SJCRH30 (cell line): ENCODE results near the gene CTNNBIP1. TPM values are rescaled to one million over a fixed set of nuclear protein-coding genes. Genes with fewer than 3 reads are reported as not detected.

ENCODE experiments used
- DNase-seq, 2 experiments: peaks; one replicate each; pipeline ENCODE4 v3.0.0-alpha.2; 2015 to 2020
- H3K27ac ChIP-seq: fragments of 250-450 bp; sonication (Bioruptor Pico); 2 replicates; pipeline ENCODE4 v1.5.1; 2020; ENCODE audit warnings: mild to moderate bottlenecking, moderate library complexity
- H3K27me3 ChIP-seq: fragments of 250-450 bp; sonication (Bioruptor Pico); 2 replicates; pipeline ENCODE4 v1.5.1; 2020; ENCODE audit warnings: mild to moderate bottlenecking, moderate library complexity
- H3K36me3 ChIP-seq: fragments of 250-450 bp; sonication (Bioruptor Pico); 2 replicates; pipeline ENCODE4 v1.5.1; 2020; ENCODE audit warnings: mild to moderate bottlenecking, moderate library complexity
- H3K4me1 ChIP-seq: fragments of 250-450 bp; sonication (Bioruptor Pico); 2 replicates; pipeline ENCODE4 v1.5.1; 2020; ENCODE audit warnings: mild to moderate bottlenecking, moderate library complexity
- H3K4me3 ChIP-seq: fragments of 250-450 bp; sonication (Bioruptor Pico); 2 replicates; pipeline ENCODE4 v1.5.1; 2020; ENCODE audit warnings: mild to moderate bottlenecking, moderate library complexity
- H3K9me3 ChIP-seq: fragments of 250-450 bp; sonication (Bioruptor Pico); replicated peaks from 2 replicates; pipeline ENCODE4 v1.5.1; 2020; ENCODE audit warnings: mild to moderate bottlenecking, moderate library complexity
- total RNA-seq: library from RNA; depleted of rRNA; stranded (reverse); fragments of >200 nt; shearing (Covaris generic); gene quantifications from 2 replicates; pipeline ENCODE4 v1.2.3, GENCODE V29; 2014

Gene CTNNBIP1
- total RNA-seq, 1 experiment from 2014 or later: 35.3 TPM

DNA sequence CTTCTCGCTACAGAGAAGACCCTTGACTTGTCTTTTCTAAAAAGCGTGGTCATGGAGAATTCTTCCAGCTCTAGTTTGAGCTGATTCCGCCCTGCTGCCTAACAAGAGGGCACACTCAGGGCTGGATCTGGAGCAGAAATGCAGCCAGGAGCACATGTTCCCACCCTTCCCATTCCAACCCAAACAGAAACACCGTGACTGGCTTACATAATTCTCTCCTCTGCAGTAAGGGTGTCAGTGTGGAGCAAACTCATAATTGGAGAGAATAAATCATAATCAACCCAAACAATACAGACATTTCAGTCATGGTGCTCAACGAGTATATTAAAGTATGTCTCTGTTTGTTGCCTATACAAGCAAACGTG, 34.5 kb downstream of the CTNNBIP1 start:
- Histone ChIP-seq H3K4me1 (peaks cover 27% of the 10 kb centered on the region), H3K27me3 (no peaks in the 10 kb centered on the region), H3K27ac (no peak overlapping the region; the same call in 1 of the 2 replicates), H3K4me3 (no peak overlapping the region), H3K9me3 (no peaks in the 10 kb centered on the region), H3K36me3 (0 out of 2 replicates have a peak, but pooled peaks cover under 1% of the 10 kb centered on the region)
- no peak for DNase-seq

DNA sequence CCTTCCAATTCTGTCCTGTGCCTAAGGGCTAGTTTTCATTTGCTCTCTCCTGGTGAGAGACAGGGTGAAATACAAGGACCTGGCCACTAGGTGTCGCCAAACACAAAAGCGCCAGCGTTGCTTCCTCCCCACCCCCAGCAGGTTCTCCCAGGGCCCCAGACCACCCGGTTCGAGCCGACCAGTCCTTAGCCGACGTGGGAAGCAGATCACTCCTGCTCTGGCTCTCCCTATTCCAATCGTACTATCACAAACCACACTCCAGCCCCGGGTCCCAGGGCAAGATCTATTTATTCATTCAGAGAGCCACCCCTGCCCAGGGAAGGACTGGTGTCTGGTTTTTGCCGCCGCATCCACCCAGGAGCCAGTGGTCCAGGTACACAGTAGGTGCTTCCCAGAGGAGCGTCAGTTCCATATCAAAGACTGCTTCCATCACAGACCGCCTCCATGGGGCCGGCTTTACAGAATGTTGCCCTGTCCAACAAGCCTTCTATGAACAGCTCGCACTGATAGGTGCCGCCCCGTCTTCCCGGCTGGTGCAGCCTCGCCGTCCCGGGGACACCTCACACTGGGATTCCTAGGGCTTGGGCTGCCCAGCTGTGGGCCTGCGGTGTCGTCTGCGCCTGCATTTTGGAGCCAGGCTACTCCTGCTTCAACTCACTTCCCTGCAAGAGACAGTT, 35.0 kb downstream of the CTNNBIP1 start:
- 0 out of 2 replicates have a peak overlapping the region, but pooled peaks have one; percentile 8 for H3K4me3 ChIP-seq
- peaks cover 27% of the 10 kb centered on the region for H3K4me1 ChIP-seq
- no peaks in the 10 kb centered on the region for H3K36me3 ChIP-seq
- peak; percentile 88 to 95 for DNase-seq
- H3K27ac ChIP-seq: no peak overlapping the region; the same call in 1 of the 2 replicates
- H3K27me3 ChIP-seq: no peaks in the 10 kb centered on the region
- no peaks in the 10 kb centered on the region for H3K9me3 ChIP-seq

DNA sequence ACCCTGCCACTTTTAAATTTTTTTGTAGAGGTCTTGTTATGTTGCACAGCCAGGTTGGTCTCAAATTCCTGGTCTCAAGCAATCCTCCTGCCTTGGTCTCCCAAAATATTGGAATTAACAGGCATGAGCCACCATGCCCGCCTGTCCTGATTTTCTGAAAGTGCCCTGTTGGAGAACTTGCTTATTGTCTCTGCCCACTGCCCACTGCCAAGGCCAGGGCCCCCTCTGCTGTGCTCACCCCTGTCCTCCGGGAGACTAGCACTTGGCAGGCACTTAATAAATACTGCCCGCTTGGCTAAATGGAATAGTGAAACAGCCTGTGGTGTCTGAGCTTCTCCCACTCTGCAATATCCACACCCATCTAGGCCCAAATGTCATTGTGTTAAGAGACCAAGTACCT, 35.7 kb downstream of the CTNNBIP1 start:
- Histone ChIP-seq H3K4me3 (no peak overlapping the region), H3K27ac (no peak overlapping the region), H3K36me3 (no peaks in the 10 kb centered on the region), H3K9me3 (no peaks in the 10 kb centered on the region), H3K27me3 (no peaks in the 10 kb centered on the region), H3K4me1 (peaks cover 27% of the 10 kb centered on the region)
- no peak for DNase-seq

DNA sequence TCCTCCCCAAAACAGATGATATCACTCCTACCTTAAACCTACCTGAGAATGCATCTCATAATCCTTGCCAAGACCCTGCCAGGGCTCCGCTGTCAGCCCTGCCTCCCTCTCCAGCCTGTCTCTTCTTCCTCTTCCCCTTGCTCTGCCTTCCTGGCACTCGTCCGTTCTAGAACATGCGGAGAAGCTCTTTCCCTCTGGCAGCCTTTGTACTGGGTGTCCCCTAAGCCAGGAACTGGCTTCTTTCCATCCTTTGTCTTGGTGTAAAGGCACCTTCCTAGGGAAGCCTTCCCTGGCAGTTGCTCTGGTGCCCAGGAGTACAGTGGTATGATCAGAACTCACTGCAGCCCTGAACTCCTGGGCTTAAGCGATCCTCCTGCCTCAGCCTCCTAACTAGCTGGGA, 36.1 kb downstream of the CTNNBIP1 start:
- DNase-seq: peak in 1 of 2 experiments; percentile 2
- H3K36me3 ChIP-seq: no peaks in the 10 kb centered on the region
- peaks cover 27% of the 10 kb centered on the region for H3K4me1 ChIP-seq
- no peak overlapping the region for H3K27ac ChIP-seq
- no peaks in the 10 kb centered on the region for H3K9me3 ChIP-seq
- H3K27me3 ChIP-seq: no peaks in the 10 kb centered on the region
- no peak overlapping the region for H3K4me3 ChIP-seq

DNA sequence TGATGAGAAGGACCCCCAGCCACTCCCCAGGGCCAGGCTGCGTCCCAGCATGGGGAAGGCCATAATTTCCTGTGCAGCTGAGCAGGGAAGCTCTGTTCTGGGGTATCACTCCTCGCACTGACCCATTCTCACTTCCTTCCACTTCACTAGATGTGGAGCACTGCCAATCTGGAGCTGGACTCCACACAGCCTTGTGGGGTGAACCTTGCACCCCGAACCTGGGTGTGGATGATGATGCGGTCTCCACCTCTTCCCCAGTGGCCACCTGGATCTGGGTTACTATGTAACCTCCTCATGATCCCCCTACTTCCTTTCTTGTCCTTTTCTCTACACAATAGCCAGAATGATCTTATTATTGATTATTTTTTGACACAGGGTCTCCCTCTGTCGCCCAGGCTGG, 36.7 kb downstream of the CTNNBIP1 start:
- DNase-seq: no peak
- Histone ChIP-seq H3K36me3 (no peaks in the 10 kb centered on the region), H3K9me3 (no peaks in the 10 kb centered on the region), H3K4me3 (no peak overlapping the region), H3K27me3 (no peaks in the 10 kb centered on the region), H3K4me1 (peaks cover 27% of the 10 kb centered on the region), H3K27ac (peak overlapping the region; percentile 46)

DNA sequence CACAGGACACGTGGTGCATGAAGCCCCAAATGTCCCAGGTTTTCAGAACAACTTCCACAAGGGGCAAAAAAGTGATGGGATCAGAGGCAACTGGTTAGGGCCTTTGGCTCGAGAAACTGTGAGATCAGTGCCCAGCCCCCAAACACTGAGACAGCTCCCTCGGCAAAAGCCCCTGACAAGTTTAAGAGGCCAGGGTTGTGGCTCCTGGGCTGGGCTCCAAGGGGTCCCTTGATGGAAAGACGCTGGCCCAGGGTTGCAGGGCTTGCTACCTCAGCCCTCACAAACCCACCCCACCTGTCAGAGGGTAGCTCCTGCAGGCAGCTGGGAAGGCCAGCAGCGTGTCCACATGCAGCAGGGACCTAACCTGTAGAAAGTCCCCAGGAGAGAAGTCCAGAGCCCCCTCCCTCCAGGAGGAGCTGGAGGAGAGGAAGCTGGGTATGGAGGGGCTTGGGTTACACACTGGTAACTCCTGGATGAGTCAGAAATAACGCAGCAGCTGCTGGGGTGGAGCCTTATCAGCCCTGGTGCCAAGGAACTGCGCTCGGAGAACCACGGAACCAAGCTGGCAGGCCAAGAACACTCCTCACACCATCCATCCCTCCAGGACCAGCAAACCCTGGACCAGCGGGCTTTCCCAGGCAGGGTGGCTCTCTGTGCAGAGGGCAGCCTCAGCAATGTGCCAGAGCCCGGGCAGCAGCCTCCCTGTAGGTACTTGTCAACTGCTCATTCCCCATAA, 37.5 kb downstream of the CTNNBIP1 start:
- H3K36me3 ChIP-seq: no peaks in the 10 kb centered on the region
- peak overlapping the region; percentile 12 for H3K4me3 ChIP-seq
- peak; percentile 85 to 88 for DNase-seq
- no peaks in the 10 kb centered on the region for H3K9me3 ChIP-seq
- peaks cover 27% of the 10 kb centered on the region for H3K4me1 ChIP-seq
- H3K27ac ChIP-seq: peak overlapping the region; percentile 46
- no peaks in the 10 kb centered on the region for H3K27me3 ChIP-seq

DNA sequence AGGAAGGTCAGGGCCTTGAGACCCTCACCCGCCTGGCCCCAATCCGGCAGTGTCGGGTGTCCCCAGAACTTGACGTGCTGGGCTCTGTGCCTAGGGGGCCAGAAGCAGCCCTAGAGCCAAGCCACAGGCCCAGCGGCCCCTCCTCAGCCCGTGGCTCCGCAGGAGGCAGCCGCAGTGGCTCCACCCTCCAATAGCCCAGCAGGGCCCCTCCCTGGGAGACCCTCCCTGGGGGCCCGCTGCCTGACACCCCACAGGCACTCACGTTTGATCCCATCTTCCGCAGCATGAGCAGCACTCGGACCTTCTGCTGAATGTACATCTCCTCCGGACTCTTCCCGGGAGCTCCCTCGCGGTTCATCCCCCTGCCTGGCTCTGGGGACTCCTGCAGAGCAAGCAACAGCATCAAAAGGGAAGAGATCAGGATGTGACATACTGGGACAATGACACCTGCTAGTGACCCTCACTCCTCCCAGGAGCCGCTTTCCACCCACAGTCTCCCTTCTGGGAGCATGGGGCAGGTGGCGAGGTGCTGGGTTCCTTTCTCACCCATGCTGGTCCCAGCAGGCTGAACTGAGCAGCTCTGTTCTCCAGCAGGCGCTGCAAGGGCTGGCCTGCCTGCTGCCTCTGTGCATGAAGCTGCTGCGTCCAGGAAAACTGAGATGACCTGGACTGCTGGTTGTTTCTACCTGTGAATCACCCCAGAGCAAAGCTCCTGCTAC, 38.2 kb downstream of the CTNNBIP1 start:
- no peak overlapping the region; the same call in 1 of the 2 replicates for H3K27ac ChIP-seq
- H3K9me3 ChIP-seq: no peaks in the 10 kb centered on the region
- H3K4me3 ChIP-seq: no peak overlapping the region
- no peaks in the 10 kb centered on the region for H3K27me3 ChIP-seq
- H3K4me1 ChIP-seq: peaks cover 27% of the 10 kb centered on the region
- H3K36me3 ChIP-seq: no peaks in the 10 kb centered on the region
- DNase-seq: no peak

DNA sequence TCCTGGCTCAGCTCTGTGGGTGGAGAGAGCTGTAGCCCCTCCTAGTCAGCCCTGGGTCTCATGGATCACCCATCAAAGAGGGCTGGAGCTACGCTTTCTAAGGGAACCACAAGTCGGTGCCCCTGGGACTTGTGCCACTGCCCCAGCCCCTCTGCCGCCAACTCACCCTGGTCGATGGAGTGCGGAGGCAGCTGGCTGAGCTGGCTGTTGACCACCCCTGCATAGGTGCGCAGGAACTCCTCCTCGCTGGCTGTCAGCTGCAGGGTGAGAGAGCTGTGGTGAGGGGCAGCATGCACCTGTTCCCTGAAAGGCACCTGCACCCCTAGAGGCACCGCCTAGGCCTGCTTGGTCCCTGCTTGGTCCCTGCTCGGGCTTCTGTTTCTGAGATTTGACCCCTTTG, 39.0 kb downstream of the CTNNBIP1 start:
- H3K4me3 ChIP-seq: no peak overlapping the region
- no peaks in the 10 kb centered on the region for H3K36me3 ChIP-seq
- no peak overlapping the region for H3K27ac ChIP-seq
- no peaks in the 10 kb centered on the region for H3K9me3 ChIP-seq
- no peaks in the 10 kb centered on the region for H3K27me3 ChIP-seq
- peaks cover 27% of the 10 kb centered on the region for H3K4me1 ChIP-seq
- no peak for DNase-seq

DNA sequence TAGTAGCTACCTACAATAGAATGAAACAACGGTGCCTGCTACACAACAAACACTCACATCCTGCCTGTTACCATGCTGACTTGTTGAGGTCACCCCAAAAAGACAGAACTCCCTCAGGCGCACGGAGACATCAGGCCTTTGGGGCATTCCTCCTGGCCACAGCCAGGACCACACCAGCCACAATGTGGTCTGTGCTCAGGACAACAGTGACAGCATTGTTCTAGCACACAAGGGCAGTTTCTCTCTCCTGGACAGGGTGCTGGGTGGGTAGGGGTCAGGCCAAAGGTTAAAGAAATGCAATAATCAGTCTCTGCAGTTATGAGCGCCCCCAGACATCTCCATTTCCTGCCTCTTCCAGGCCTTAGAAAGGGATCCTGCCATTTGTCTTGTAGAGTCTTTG, 39.5 kb downstream of the CTNNBIP1 start:
- Histone ChIP-seq H3K4me1 (peaks cover 25% of the 10 kb centered on the region), H3K4me3 (no peak overlapping the region), H3K36me3 (no peaks in the 10 kb centered on the region), H3K27ac (no peak overlapping the region), H3K9me3 (no peaks in the 10 kb centered on the region), H3K27me3 (no peaks in the 10 kb centered on the region)
- no peak for DNase-seq

DNA sequence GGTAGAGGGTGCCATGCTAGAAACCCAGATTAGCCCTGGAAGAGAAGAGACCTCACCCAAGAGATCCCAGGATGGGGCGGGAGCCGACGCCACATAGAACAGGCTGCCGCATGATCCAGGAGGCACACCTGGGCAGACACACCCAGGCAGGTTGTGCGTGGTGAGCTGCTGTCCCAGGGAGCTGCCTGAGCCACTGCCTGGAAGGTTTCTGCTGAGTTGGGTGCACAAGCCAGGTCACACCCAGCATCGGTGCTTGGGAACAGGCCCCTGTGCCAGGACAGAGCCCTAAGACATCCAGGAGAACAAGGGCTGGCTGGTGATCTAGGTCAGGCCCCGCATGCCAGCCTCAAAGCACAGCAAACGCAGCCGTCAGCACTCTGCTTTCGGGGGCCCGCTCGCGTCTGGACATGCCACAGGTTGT, 40.2 kb downstream of the CTNNBIP1 start:
- H3K36me3 ChIP-seq: no peaks in the 10 kb centered on the region
- H3K27ac ChIP-seq: no peak overlapping the region
- no peak for DNase-seq
- no peaks in the 10 kb centered on the region for H3K9me3 ChIP-seq
- no peaks in the 10 kb centered on the region for H3K27me3 ChIP-seq
- H3K4me1 ChIP-seq: peaks cover 18% of the 10 kb centered on the region
- H3K4me3 ChIP-seq: no peak overlapping the region

DNA sequence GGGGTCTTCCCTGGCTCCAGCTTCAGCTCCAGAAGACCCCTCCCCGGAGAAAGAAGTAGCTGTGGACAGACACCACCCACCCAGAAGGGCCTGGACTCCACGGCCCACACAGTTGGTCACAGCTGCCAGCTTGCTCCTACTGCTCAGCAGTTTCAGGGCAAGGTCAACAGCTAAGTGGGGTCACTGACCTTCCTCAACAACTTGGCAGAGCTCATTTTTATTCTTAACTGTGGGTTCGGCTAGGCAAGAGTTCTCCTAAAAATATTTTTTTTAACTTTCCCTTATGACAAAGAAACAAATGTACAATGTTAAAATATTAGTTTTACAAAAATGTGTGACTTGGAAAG, 41.9 kb downstream of the CTNNBIP1 start:
- H3K36me3 ChIP-seq: no peaks in the 10 kb centered on the region
- no peak for DNase-seq

DNA sequence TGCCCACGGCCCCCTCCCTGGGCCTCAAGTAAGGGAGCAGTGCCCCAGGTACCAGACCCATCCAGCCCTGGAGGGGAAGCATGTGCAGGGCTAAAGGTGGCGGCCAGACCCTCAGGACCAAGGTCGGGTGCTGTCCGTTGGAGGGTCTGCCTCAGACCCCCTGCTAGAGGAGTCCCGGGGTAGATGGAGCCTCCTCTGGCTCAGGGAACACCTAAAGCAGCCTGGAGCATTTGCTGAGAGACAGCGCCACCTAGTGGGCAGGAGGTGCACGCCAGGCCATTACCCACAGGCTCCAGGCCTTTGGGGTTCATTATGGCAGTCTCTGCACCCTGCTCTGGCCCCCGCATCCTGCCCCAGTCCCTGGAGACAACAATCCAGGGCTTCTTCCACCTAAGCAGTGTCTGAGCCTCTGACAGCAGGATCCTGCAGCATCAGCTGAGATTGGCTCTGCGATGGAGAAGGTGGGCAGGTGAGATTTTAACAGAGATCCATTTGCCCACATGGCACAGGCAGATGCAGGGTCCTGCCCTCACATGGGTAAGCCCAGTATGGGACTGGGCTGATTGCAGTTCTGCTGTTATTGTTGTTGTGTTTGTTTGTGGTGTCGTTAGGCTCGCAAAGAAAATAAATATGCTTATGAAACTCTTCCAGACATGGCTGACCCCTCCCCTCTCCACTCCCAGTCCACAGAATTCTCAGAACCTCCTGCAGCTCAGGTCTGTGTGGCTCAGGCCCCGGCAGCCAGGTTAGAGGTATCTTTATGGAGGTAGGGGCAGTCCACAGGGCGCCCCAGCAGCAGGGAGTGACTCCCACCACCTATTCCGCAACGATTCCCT, 42.4 kb downstream of the CTNNBIP1 start:
- H3K27me3 ChIP-seq: no peaks in the 10 kb centered on the region
- H3K27ac ChIP-seq: no peak overlapping the region
- DNase-seq: peak; percentile 75 to 91
- H3K9me3 ChIP-seq: no peaks in the 10 kb centered on the region
- H3K4me1 ChIP-seq: peaks cover 13% of the 10 kb centered on the region
- H3K4me3 ChIP-seq: no peak overlapping the region
- H3K36me3 ChIP-seq: no peaks in the 10 kb centered on the region

More for the DNA sequence above, 41.9 kb downstream of the CTNNBIP1 start:
- Histone ChIP-seq H3K27me3 (no peaks in the 10 kb centered on the region), H3K4me3 (no peak overlapping the region), H3K27ac (no peak overlapping the region), H3K9me3 (no peaks in the 10 kb centered on the region), H3K4me1 (peaks cover 13% of the 10 kb centered on the region)

DNA sequence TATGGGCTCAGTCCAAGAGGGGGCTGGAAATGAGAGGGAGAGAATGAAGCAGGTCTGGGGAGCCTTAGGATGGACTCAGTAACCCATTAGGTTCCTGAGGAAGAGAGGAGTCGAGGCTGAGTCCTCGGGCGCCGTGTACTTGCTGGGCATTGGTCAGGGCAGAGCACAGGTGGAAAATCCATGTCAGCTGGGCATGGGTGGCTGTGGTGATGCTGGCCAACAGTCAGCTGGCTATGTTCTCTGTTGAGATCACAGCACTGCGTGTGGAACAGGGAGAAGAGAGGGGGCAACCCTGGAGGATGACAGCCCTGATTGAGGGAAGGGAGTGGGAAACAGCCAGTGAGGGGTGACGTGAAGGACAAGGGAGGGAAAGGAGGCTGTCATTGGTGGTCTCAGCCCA, 43.2 kb downstream of the CTNNBIP1 start:
- Histone ChIP-seq H3K36me3 (no peaks in the 10 kb centered on the region), H3K27ac (no peak overlapping the region)

DNA sequence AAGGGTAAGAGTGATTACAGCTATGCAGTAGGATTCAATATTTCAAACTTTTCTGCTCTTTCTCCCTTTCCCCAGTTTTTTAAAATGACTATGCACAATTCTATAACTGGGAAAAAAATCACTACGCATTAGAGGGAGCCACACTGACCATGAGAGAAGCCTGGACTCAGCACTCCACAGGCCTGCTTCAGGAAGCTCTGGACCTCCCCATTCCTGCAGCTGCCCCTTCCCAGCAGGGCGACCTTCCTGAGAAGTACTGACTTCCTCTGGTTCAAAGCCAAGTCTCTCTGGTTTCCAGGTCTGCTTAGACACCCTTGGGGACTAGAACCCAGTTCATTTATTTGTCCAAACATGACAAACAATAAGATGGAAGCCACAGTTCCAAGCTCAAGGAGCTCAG, 44.3 kb downstream of the CTNNBIP1 start:
- Histone ChIP-seq H3K27me3 (no peaks in the 10 kb centered on the region), H3K36me3 (no peaks in the 10 kb centered on the region), H3K4me1 (peaks cover 8% of the 10 kb centered on the region; the same call in 1 of the 2 replicates), H3K4me3 (no peak overlapping the region), H3K9me3 (no peaks in the 10 kb centered on the region), H3K27ac (no peak overlapping the region)
- DNase-seq: no peak

More for the DNA sequence above, 43.2 kb downstream of the CTNNBIP1 start:
- Histone ChIP-seq H3K4me3 (no peak overlapping the region), H3K4me1 (peaks cover 6% of the 10 kb centered on the region; the same call in 1 of the 2 replicates), H3K9me3 (no peaks in the 10 kb centered on the region), H3K27me3 (no peaks in the 10 kb centered on the region)
- no peak for DNase-seq
